Measurements from ENCODE around the gene CYP4A22.
"Not testable (repeated sequence)": the region's sequence is repeated elsewhere in the genome, so short reads cannot be mapped to it uniquely, and the experiment has no call there.

DNA sequence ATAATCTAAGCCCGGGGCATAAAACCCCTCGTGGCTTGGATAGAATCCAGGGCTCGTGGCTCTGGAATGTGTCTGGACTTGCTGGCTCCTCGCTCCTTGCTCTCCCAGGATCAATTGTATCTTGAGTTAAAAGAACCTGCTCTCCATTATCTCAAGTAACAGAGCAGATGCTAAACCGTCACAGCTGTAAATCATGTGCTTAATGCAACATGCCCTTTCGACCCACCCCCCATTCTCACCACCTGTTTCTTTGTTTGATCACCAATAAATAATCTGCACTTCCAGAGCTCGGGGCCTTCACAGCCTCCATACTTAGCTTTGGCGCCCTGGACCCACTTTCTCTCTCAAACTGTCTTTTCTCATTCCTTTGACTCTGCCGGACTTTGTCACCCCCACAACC is 11.9 kb downstream of the CYP4A22 start:
- TF ChIP-seq, protein P1, sequence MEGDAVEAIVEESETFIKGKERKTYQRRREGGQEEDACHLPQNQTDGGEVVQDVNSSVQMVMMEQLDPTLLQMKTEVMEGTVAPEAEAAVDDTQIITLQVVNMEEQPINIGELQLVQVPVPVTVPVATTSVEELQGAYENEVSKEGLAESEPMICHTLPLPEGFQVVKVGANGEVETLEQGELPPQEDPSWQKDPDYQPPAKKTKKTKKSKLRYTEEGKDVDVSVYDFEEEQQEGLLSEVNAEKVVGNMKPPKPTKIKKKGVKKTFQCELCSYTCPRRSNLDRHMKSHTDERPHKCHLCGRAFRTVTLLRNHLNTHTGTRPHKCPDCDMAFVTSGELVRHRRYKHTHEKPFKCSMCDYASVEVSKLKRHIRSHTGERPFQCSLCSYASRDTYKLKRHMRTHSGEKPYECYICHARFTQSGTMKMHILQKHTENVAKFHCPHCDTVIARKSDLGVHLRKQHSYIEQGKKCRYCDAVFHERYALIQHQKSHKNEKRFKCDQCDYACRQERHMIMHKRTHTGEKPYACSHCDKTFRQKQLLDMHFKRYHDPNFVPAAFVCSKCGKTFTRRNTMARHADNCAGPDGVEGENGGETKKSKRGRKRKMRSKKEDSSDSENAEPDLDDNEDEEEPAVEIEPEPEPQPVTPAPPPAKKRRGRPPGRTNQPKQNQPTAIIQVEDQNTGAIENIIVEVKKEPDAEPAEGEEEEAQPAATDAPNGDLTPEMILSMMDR (IDR thresholded peaks at IDR 0.05), result not testable (repeated sequence)
- TF ChIP-seq POLR2A (IDR thresholded peaks at IDR 0.05), result not testable (repeated sequence)
